GM23338 (cell line): Measurements from ENCODE around the gene GJA1. TPM values are rescaled to one million over a fixed set of nuclear protein-coding genes. Genes with fewer than 3 reads are reported as not detected.

Experiments
- ATAC-seq: fragments of 200-7000 bp; cut with Tn5 transposase; 3 replicates; pipeline ENCODE4 v1.9.1; 2020
- DNase-seq: peaks from one replicate; pipeline ENCODE4 v3.0.0-alpha.2; 2015; ENCODE audit warnings: low spot score
- H2AFZ ChIP-seq: fragments of 200-600 bp; sonication (generic); 2 replicates; pipeline ENCODE4 v1.8.0; 2016; ENCODE audit warnings: antibody characterized with exemption, mild to moderate bottlenecking, moderate library complexity
- H3F3A ChIP-seq: fragments of 200-600 bp; sonication (generic); replicated peaks from 2 replicates; pipeline ENCODE4 v1.8.0; 2017; ENCODE audit warnings: antibody characterized with exemption, mixed run types, low read depth
- H3K27ac ChIP-seq: fragments of 200-600 bp; sonication (generic); 2 replicates; pipeline ENCODE4 v1.6.1; 2016; ENCODE audit warnings: low read depth
- H3K27me3 ChIP-seq: fragments of 200-600 bp; sonication (generic); 2 replicates; pipeline ENCODE4 v1.8.0; 2016; ENCODE audit warnings: mild to moderate bottlenecking, mixed run types, moderate library complexity; ENCODE audit not compliant: insufficient read depth
- H3K36me3 ChIP-seq: fragments of 200-600 bp; sonication (generic); 2 replicates; pipeline ENCODE4 v1.8.0; 2016; ENCODE audit warnings: mild to moderate bottlenecking; ENCODE audit not compliant: insufficient read depth
- H3K4me1 ChIP-seq: fragments of 200-600 bp; sonication (generic); 2 replicates; pipeline ENCODE4 v1.8.0; 2016; ENCODE audit warnings: mild to moderate bottlenecking, moderate library complexity; ENCODE audit not compliant: insufficient read depth
- H3K4me2 ChIP-seq: fragments of 200-600 bp; sonication (generic); 2 replicates; pipeline ENCODE4 v1.7.1; 2017; ENCODE audit warnings: mixed run types
- H3K4me3 ChIP-seq: fragments of 200-600 bp; sonication (generic); 2 replicates; pipeline ENCODE4 v1.6.1; 2016; ENCODE audit warnings: mixed run types
- H3K79me2 ChIP-seq: fragments of 200-600 bp; sonication (generic); replicated peaks from 2 replicates; pipeline ENCODE4 v1.8.0; 2017; ENCODE audit warnings: mild to moderate bottlenecking; ENCODE audit not compliant: insufficient read depth
- H3K9me2 ChIP-seq: fragments of 200-600 bp; sonication (generic); 2 replicates; pipeline ENCODE4 v1.8.0; 2017; ENCODE audit not compliant: insufficient read depth
- H4K20me1 ChIP-seq: fragments of 200-600 bp; sonication (generic); replicated peaks from 2 replicates; pipeline ENCODE4 v1.8.0; 2017; ENCODE audit warnings: mild to moderate bottlenecking; ENCODE audit not compliant: insufficient read depth
- H3K27ac Mint-ChIP-seq: 2 replicates; pipeline ENCODE4 v1.8.0; 2020; ENCODE audit warnings: inconsistent platforms, mild to moderate bottlenecking, moderate library complexity, mixed read lengths
- H3K27me3 Mint-ChIP-seq: 3 replicates; pipeline ENCODE4 v1.8.0; 2022; ENCODE audit warnings: low read depth, mild to moderate bottlenecking, moderate library complexity, mixed read lengths, inconsistent platforms; ENCODE audit not compliant: insufficient read depth, poor library complexity
- H3K36me3 Mint-ChIP-seq: 3 replicates; pipeline ENCODE4 v1.8.0; 2021; ENCODE audit warnings: low read depth, mild to moderate bottlenecking, inconsistent platforms, moderate library complexity, mixed read lengths
- H3K4me1 Mint-ChIP-seq: 3 replicates; pipeline ENCODE4 v1.8.0; 2020; ENCODE audit warnings: mild to moderate bottlenecking, inconsistent platforms, mixed read lengths
- H3K4me3 Mint-ChIP-seq: 3 replicates; pipeline ENCODE4 v1.8.0; 2021; ENCODE audit warnings: moderate library complexity, mild to moderate bottlenecking, inconsistent platforms, mixed read lengths
- H3K9me3 Mint-ChIP-seq: 3 replicates; pipeline ENCODE4 v1.8.0; 2020; ENCODE audit warnings: moderate library complexity, mild to moderate bottlenecking, inconsistent platforms, mixed read lengths
- CREB1 ChIP-seq: fragments of 250-450 bp; sonication (Bioruptor Pico); IDR thresholded peaks from 2 replicates; pipeline ENCODE4 v1.5.0; 2020; ENCODE audit warnings: low read depth, mild to moderate bottlenecking, moderate library complexity
- CTCF ChIP-seq, 2 experiments: fragments of 200-600 bp in 1 of 2; sonication (generic) in 1 of 2; conservative IDR thresholded peaks; 2 replicates each; pipeline versions ENCODE4 v1.5.1 to v1.6.1; 2016 to 2017; ENCODE audit warnings: antibody characterized with exemption in 2 of 2, low read depth in 2 of 2, mild to moderate bottlenecking in 2 of 2, moderate library complexity in 1 of 2
- ETS1 ChIP-seq: IDR thresholded peaks from 2 replicates; pipeline ENCODE4 v1.6.1; 2016; ENCODE audit warnings: antibody characterized with exemption
- EZH2 ChIP-seq: fragments of 200-600 bp; sonication (generic); IDR thresholded peaks from one replicate; pipeline ENCODE4 v1.8.0; 2017; ENCODE audit warnings: antibody characterized with exemption, mild to moderate bottlenecking, low read depth; ENCODE audit not compliant: unreplicated experiment
- JUNB ChIP-seq: IDR thresholded peaks from one replicate; pipeline ENCODE4 v1.6.1; 2016; ENCODE audit warnings: antibody characterized with exemption; ENCODE audit not compliant: unreplicated experiment
- POLR2AphosphoS5 ChIP-seq: IDR thresholded peaks from 2 replicates; pipeline ENCODE4 v1.6.1; 2016; ENCODE audit warnings: antibody characterized with exemption, low read depth
- STAT1 ChIP-seq: IDR thresholded peaks from one replicate; pipeline ENCODE4 v1.6.1; 2016; ENCODE audit warnings: antibody characterized with exemption; ENCODE audit not compliant: unreplicated experiment
- ZNF331 ChIP-seq: fragments of 250-450 bp; sonication (Bioruptor Pico); IDR thresholded peaks from 2 replicates; pipeline ENCODE4 v1.5.0; 2020; ENCODE audit warnings: low read depth, mild to moderate bottlenecking, moderate library complexity
- ZNF462 ChIP-seq: fragments of 250-450 bp; sonication (Bioruptor Pico); IDR thresholded peaks from 2 replicates; pipeline ENCODE4 v1.5.0; 2020; ENCODE audit warnings: mild to moderate bottlenecking, moderate library complexity
- polyA plus RNA-seq: library from polyadenylated mRNA; unstranded; fragments of >200 nt; fragmentation: Nextera tagmentation; extraction: Ambion mirVana; gene quantifications from 2 replicates; pipeline ENCODE4 v1.2.1, GENCODE V29; 2016
- total RNA-seq: library from RNA; depleted of rRNA; stranded (reverse); fragments of >200 nt; shearing (Covaris generic); gene quantifications from 2 replicates; pipeline ENCODE4 v1.2.3, GENCODE V29; 2014

GJA1 gene
- total and polyA plus RNA-seq, 2 experiments from 2014 or later: 262 to 609 TPM

GRCh38 chr6:121434037-121434770 lies 1.2 kb upstream of the GJA1 start:
- TF ChIP-seq CTCF (conservative IDR thresholded peaks at IDR 0.05; ENCODE audit: low read depth in 2 of 2): peak; percentile 34 to 50
- TF ChIP-seq ZNF331 (CRISPR knock-in tag): no peak
- H3K4me3 ChIP-seq: peak overlapping the region; percentile 69
- no peaks in the 10 kb centered on the region for H3K9me2 ChIP-seq
- no peaks in the 10 kb centered on the region for H3K36me3 ChIP-seq
- DNase-seq (peak; percentile 32), ATAC-seq (no peak)
- H3K27me3 ChIP-seq: no peaks in the 10 kb centered on the region
- H3K27ac ChIP-seq: peak overlapping the region; percentile 53; the same call in 1 of the 2 replicates
- Mint-ChIP-seq H3K27me3 (peaks cover 5% of the 10 kb centered on the region), H3K4me1 (peaks cover 33% of the 10 kb centered on the region), H3K27ac (peak overlapping the region; percentile 74), H3K36me3 (peaks cover 26% of the 10 kb centered on the region), H3K9me3 (peaks cover 11% of the 10 kb centered on the region), H3K4me3 (peak overlapping the region; percentile 92)
- no peaks in the 10 kb centered on the region; the same call in 1 of the 2 replicates for H3F3A ChIP-seq
- peaks cover 3% of the 10 kb centered on the region for H4K20me1 ChIP-seq
- peaks cover 28% of the 10 kb centered on the region for H3K4me1 ChIP-seq
- no peak overlapping the region for H2AFZ ChIP-seq
- peak overlapping the region; percentile 62 for H3K4me2 ChIP-seq
- peaks cover 68% of the 10 kb centered on the region for H3K79me2 ChIP-seq

- Mint-ChIP-seq H3K4me1 (peaks cover 39% of the 10 kb centered on the region), H3K36me3 (peaks cover 41% of the 10 kb centered on the region), H3K27ac (peak overlapping the region; percentile 97), H3K9me3 (peaks cover 8% of the 10 kb centered on the region), H3K27me3 (peaks cover 9% of the 10 kb centered on the region), H3K4me3 (peak overlapping the region; percentile 92)
- DNase-seq (peak; percentile 50), ATAC-seq (no peak)
- H3K27me3 ChIP-seq: no peaks in the 10 kb centered on the region
- peaks cover 90% of the 10 kb centered on the region for H3K79me2 ChIP-seq
- H4K20me1 ChIP-seq: peaks cover 18% of the 10 kb centered on the region
- H2AFZ ChIP-seq: no peak overlapping the region
- peaks cover 42% of the 10 kb centered on the region for H3K4me1 ChIP-seq
- no peaks in the 10 kb centered on the region; the same call in 1 of the 2 replicates for H3F3A ChIP-seq
- H3K36me3 ChIP-seq: no peaks in the 10 kb centered on the region
- peak overlapping the region; percentile 69 for H3K4me3 ChIP-seq
- peak overlapping the region; percentile 99 for H3K27ac ChIP-seq
- H3K4me2 ChIP-seq: peak overlapping the region; percentile 82
- no peaks in the 10 kb centered on the region for H3K9me2 ChIP-seq
- TF ChIP-seq ZNF462 (CRISPR knock-in tag) (no peak), CREB1 (CRISPR knock-in tag) (peak; percentile 36), ETS1 (no peak), POLR2AphosphoS5 (no peak), JUNB (no peak), EZH2 (no peak), STAT1 (no peak)
These were observed 920 bp downstream of the GJA1 start for GRCh38 chr6:121436274-121436857.
